Transverse colon (tissue), 4 donors: ENCODE results near the gene SVIL. TPM values are rescaled to one million over a fixed set of nuclear protein-coding genes. Genes with fewer than 3 reads are reported as not detected.

ENCODE experiments used
- DNase-seq: peaks from one replicate; pipeline ENCODE4 v3.0.0-alpha.2; 2019
- H3K27ac ChIP-seq, 4 donors: fragments of 200-600 bp; sonication (generic); 2 replicates each; pipeline ENCODE4 v1.5.1; 2016 to 2018; ENCODE audit warnings: inconsistent platforms in 4 of 4
- H3K27me3 ChIP-seq: fragments of 200-600 bp; sonication (generic); 2 replicates; pipeline ENCODE4 v1.5.1; 2017; ENCODE audit warnings: inconsistent platforms
- H3K36me3 ChIP-seq, 4 donors: fragments of 200-600 bp; sonication (generic); 2 replicates each; pipeline ENCODE4 v1.5.1; 2017 to 2019; ENCODE audit warnings: inconsistent platforms in 4 of 4
- H3K4me1 ChIP-seq, 4 donors: fragments of 200-600 bp; sonication (generic); 2 replicates each; pipeline ENCODE4 v1.5.1; 2017 to 2020; ENCODE audit warnings: inconsistent platforms in 4 of 4
- H3K4me3 ChIP-seq, 4 donors: fragments of 200-600 bp; sonication (generic); 1 replicate in 1 of 4; 2 replicates in 3 of 4; pipeline versions ENCODE4 v1.5.1 to v1.6.1; 2017 to 2019; ENCODE audit warnings: inconsistent platforms in 4 of 4
- H3K9me3 ChIP-seq, 2 donors: fragments of 200-600 bp; sonication (generic); 2 replicates each; pipeline ENCODE4 v1.5.1; 2017 to 2019; ENCODE audit warnings: inconsistent platforms in 2 of 2
- EP300 ChIP-seq: sonication (generic); formaldehyde crosslinking; IDR thresholded peaks from one replicate; pipeline ENCODE4 v1.6.1; 2017; ENCODE audit warnings: antibody characterized with exemption, low read depth
- POLR2A ChIP-seq: fragments of 450-650 bp; IDR thresholded peaks from one replicate; pipeline ENCODE4 v1.6.1; 2016; ENCODE audit warnings: antibody characterized with exemption, mild to moderate bottlenecking, moderate library complexity
- POLR2AphosphoS5 ChIP-seq, 3 donors: sonication (generic); formaldehyde crosslinking; IDR thresholded peaks; one replicate each; pipeline ENCODE4 v1.6.1; 2016; ENCODE audit warnings: antibody characterized with exemption in 3 of 3
- WGBS, 2 donors: methylation state at CpG; one replicate each; pipeline ENCODE4 v1.1.5; 2018; ENCODE audit warnings: low coverage in 1 of 2; 5-methylcytosine and 5-hydroxymethylcytosine counted together
- in situ Hi-C, 4 donors: fragments of 200-750 bp; cut with MboI; loops; one replicate each; pipeline versions ENCODE4 v1.15.0 to v1.15.1; 2017; ENCODE audit warnings: low sequenced_read_pairs in 3 of 4, low pct_ligation_motif_present in 1 of 4, low pct_unique_long_range_greater_than_20kb in 1 of 4
- intact Hi-C: fragments of 100-400 bp; cut with DNase I; formaldehyde crosslinking; loops from one replicate; pipeline ENCODE4 v1.15.1; 2023; ENCODE audit warnings: low total_unique reads
- small RNA-seq, 4 donors: library from RNA; depleted of rRNA; stranded (forward); fragments of <200 nt; gene quantifications; one replicate each; pipeline ENCODE3, GENCODE V24; 2016
- total RNA-seq, 4 donors: library from RNA; depleted of rRNA; stranded (reverse); fragments of >200 nt; gene quantifications; one replicate each; pipeline ENCODE4 v1.1.0, GENCODE V29; 2016
- TF ChIP-seq, protein P1 (sequence below), 5 experiments: fragments of 200-600 bp in 3 of 5; fragments of 450-650 bp in 2 of 5; sonication (generic) in 3 of 5; IDR thresholded peaks; 1 replicate in 2 of 5; 2 replicates in 3 of 5; pipeline ENCODE4 v1.5.1; 2016 to 2017; ENCODE audit warnings: antibody characterized with exemption in 5 of 5, inconsistent platforms in 3 of 5, mild to moderate bottlenecking in 2 of 5, moderate library complexity in 1 of 5

SVIL gene
- total RNA-seq, 4 donors from 2014 or later: 146 to 192 (median 156) TPM

DNA sequence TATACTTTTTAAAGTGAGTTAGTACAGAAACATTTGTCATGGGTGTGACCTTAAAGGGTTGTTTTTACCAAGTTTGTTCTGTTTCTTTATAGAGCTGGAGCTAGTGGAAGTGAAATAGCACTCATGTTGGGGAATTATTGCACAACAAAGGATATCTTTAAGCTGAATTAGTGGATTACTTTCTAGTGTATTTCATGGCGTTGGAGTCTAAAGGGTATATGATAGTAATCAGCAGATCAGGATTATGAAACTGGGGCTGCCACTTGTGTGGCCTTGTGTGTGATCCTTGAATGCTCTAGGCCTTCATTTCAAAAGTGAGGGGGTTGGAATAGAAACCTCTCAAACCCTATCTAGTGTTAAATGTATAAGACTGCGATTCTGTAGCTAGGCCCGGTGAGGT is 222.3 kb downstream of the SVIL start:
- in situ Hi-C loops: no loop called here
- H3K9me3 ChIP-seq: no peaks in the 10 kb centered on the region
- WGBS, 2 donors: 67 to 90% methylated on average over 2 to 3 of the region's 3 CpGs
- H3K36me3 ChIP-seq: peaks cover 0 to 7% (median 0%) of the 10 kb centered on the region in 4 donors
- H3K4me3 ChIP-seq: no peak overlapping the region
- DNase-seq: no peak
- H3K27ac ChIP-seq: peak overlapping the region in 2 of 4 donors; percentile 24 to 32
- H3K4me1 ChIP-seq: peaks cover 0 to 47% (median 31%) of the 10 kb centered on the region in 4 donors
- intact Hi-C loops: no loop called here
- H3K27me3 ChIP-seq: no peaks in the 10 kb centered on the region
- TF ChIP-seq EP300 (no peak), POLR2AphosphoS5 (IDR thresholded peaks at IDR 0.05) (no peak)
- TF ChIP-seq, protein P1, sequence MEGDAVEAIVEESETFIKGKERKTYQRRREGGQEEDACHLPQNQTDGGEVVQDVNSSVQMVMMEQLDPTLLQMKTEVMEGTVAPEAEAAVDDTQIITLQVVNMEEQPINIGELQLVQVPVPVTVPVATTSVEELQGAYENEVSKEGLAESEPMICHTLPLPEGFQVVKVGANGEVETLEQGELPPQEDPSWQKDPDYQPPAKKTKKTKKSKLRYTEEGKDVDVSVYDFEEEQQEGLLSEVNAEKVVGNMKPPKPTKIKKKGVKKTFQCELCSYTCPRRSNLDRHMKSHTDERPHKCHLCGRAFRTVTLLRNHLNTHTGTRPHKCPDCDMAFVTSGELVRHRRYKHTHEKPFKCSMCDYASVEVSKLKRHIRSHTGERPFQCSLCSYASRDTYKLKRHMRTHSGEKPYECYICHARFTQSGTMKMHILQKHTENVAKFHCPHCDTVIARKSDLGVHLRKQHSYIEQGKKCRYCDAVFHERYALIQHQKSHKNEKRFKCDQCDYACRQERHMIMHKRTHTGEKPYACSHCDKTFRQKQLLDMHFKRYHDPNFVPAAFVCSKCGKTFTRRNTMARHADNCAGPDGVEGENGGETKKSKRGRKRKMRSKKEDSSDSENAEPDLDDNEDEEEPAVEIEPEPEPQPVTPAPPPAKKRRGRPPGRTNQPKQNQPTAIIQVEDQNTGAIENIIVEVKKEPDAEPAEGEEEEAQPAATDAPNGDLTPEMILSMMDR (IDR thresholded peaks at IDR 0.05): no peak

DNA sequence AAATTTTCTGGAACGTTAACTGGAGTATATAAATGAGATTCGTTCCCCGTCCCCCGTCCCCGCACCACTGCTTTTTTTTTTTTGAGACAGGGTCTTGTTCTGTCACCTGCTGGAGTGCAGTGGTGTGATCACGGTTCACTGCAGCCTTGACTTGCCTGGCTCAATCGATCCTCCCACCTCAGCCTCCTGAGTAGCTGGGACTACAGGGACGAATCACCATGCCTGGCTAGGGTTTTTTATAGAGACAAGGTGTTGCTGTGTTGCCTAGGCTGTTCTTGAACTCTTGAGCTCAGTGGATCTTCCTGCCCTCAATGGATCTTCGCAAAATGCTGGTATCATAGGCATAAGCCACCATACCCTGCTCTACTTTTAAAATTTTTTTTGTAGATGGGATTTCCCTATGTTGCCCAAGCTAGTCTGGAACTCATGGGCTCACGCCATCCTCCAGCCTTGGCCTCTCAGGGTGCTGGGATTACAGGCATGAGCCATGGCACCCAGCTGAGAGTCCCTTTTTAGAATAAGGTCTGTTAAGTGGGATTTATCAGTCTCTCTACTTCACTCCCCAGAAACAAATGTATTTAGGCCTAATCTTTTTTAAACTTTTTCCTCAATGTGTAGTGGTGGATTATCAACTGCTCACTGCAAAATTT is 223.0 kb downstream of the SVIL start:
- Histone ChIP-seq H3K4me3 (no peak overlapping the region), H3K36me3 (peaks cover 0 to 7% (median 0%) of the 10 kb centered on the region in 4 donors), H3K9me3 (no peaks in the 10 kb centered on the region), H3K27ac (peak overlapping the region in 2 of 4 donors; percentile 2 to 24), H3K4me1 (peaks cover 0 to 47% (median 31%) of the 10 kb centered on the region in 4 donors), H3K27me3 (no peaks in the 10 kb centered on the region)
- DNase-seq: no peak
- TF ChIP-seq EP300: no peak
- in situ Hi-C loops (no loop called here), intact Hi-C loops (no loop called here)
- WGBS, 2 donors: 86 to 90% methylated on average over 3 to 10 of the region's 10 CpGs

DNA sequence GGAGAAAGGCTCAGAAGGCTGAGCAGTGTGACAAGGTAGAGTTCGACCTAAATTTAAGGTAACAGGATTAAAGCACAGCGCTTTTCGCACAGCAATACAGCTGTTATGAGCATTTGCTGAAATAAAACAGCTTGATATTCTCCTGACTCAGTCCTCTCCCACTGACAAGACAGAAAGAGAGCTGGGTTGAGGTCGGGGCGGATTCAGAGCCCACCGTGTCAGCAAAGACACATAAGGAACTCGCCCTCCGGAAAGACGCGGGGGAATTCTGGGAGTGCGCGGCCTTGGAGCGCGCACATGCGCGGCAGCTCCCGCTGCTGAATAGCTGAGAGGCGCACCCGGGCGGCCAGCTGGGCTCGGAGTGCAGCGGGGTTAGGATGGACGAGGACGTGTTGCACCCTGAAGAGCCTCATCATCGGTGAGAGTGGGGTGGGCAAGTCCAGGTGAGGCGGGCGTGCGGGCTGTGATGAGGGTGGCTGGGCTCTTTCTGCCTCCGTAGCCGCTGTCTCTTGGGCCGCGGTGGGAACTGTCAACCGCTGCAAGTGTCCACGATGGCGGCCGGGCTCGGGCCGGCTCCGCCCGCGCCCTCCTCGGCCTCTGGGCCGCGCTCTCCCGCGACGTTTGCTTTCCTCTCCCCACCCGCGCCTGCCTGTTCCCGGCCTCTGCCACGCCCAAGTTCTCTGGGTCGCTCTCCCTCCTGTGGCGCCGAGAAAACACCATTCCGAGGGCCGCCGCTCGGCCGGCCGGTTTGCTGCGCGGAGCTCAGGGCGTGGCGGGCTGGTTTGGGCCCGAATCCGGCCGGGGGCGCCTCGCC is 225.3 kb downstream of the SVIL start:
- no peak for TF ChIP-seq EP300
- peak; percentile 64 to 79 (median 65) for TF ChIP-seq POLR2AphosphoS5 (IDR thresholded peaks at IDR 0.05)
- peak; percentile 89 for TF ChIP-seq POLR2A
- TF ChIP-seq, protein P1 (IDR thresholded peaks at IDR 0.05): peak in 1 of 5 experiments; percentile 30
- in situ Hi-C loops (no loop called here), intact Hi-C loops (no loop called here)
- DNase-seq: peak; percentile 80
- Histone ChIP-seq H3K27me3 (no peaks in the 10 kb centered on the region), H3K27ac (peak overlapping the region; percentile 92 to 97 (median 96)), H3K4me3 (peak overlapping the region; percentile 67 to 92 (median 74)), H3K36me3 (no peaks in the 10 kb centered on the region), H3K9me3 (no peaks in the 10 kb centered on the region), H3K4me1 (peaks cover 0 to 44% (median 31%) of the 10 kb centered on the region in 4 donors)
- 9 to 40% methylated on average over 1 to 65 of the region's 69 CpGs for WGBS, 2 donors

DNA sequence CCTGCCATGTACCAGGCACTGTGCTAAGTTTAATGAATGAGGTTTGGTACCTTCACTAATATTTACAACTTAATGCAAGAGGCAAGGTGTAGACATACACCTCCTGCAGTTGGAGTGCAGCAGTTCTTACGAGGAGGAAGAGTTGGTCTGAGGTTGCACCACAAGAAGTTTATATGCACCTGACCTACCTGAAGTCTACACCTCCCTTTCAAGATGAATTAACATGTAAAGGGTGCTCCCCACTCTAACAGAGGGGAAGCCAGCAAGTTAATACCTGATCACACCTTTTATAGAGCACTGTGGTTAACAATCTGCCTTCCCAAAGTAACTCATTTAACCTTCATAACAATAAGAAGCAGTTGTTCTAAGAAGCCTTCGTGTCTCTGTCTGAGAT is 225.9 kb downstream of the SVIL start:
- WGBS, 2 donors: 0 to 48% methylated on average over 1 to 2 of the region's 2 CpGs
- no peak for DNase-seq
- intact Hi-C loops (no loop called here), in situ Hi-C loops (no loop called here)
- TF ChIP-seq POLR2AphosphoS5 (IDR thresholded peaks at IDR 0.05) (no peak), EP300 (no peak), POLR2A (no peak)
- TF ChIP-seq, protein P1 (IDR thresholded peaks at IDR 0.05): no peak
- Histone ChIP-seq H3K9me3 (no peaks in the 10 kb centered on the region), H3K36me3 (no peaks in the 10 kb centered on the region), H3K27me3 (no peaks in the 10 kb centered on the region), H3K4me1 (peaks cover 0 to 38% (median 27%) of the 10 kb centered on the region in 4 donors), H3K4me3 (peak overlapping the region in 3 of 4 donors; percentile 72 to 92 (median 76)), H3K27ac (peak overlapping the region; percentile 92 to 97 (median 96))

Small RNA genes lying within 50 kb of the gene (small RNA-seq; reads per million reads assigned to genes)
- gene MIR604 (0 reads per million in 4 donors), gene MIR938 (0 reads per million in 4 donors), gene RF00105 (0 reads per million in 4 donors)
